ENCODE results near the gene ACOT11. TPM values are rescaled to one million over a fixed set of nuclear protein-coding genes. Genes with fewer than 3 reads are reported as not detected.

The ACOT11 gene
- total and polyA plus RNA-seq, 4 donors = 2.8 to 13.5 (median 7.9) TPM

- H3K36me3 ChIP-seq (ENCODE audit: control insufficient read depth in 4 of 4, insufficient read depth in 4 of 4, low read length in 4 of 4) = no peaks in the 10 kb centered on the region
- no peak for TF ChIP-seq CTCF (IDR thresholded peaks at IDR 0.05; ENCODE audit: control extremely low read depth, extremely low read depth)
- H3K9ac ChIP-seq (ENCODE audit: insufficient read depth in 1 of 2, low read length in 2 of 2) = no peak overlapping the region
- H3K4me1 ChIP-seq (ENCODE audit: control insufficient read depth in 5 of 5, insufficient read depth in 5 of 5, low read length in 5 of 5) = peaks cover 0 to 24% (median 10%) of the 10 kb centered on the region in 5 donors
- no peak overlapping the region for H3K4me3 ChIP-seq
- no peaks in the 10 kb centered on the region for H3K27me3 ChIP-seq (ENCODE audit: control insufficient read depth in 3 of 3, insufficient read depth in 3 of 3, low read length in 2 of 3)
- DNase-seq (peak in 2 of 3 donors; percentile 35 to 52), ATAC-seq (ENCODE audit: insufficient read depth, low FRiP score) (no peak)
- no peaks in the 10 kb centered on the region for H3K9me3 ChIP-seq (ENCODE audit: control insufficient read depth in 4 of 4, insufficient read depth in 3 of 4, low read length in 3 of 4)
- H3K27ac ChIP-seq (ENCODE audit: low read depth in 1 of 2, low read length in 1 of 2) = peak overlapping the region in 1 of 2 donors; percentile 18
- WGBS, 2 donors = 15 to 33% methylated on average over 11 to 12 of the region's 12 CpGs
Observed at GRCh38 chr1:54542962-54543539, 5.0 kb upstream of the ACOT11 start.

- Histone ChIP-seq H3K36me3 (ENCODE audit: control insufficient read depth in 4 of 4, insufficient read depth in 4 of 4, low read length in 4 of 4) (no peaks in the 10 kb centered on the region), H3K4me3 (no peak overlapping the region), H3K9ac (ENCODE audit: insufficient read depth in 1 of 2, low read length in 2 of 2) (no peak overlapping the region), H3K27me3 (ENCODE audit: control insufficient read depth in 3 of 3, insufficient read depth in 3 of 3, low read length in 2 of 3) (no peaks in the 10 kb centered on the region), H3K9me3 (ENCODE audit: control insufficient read depth in 4 of 4, insufficient read depth in 3 of 4, low read length in 3 of 4) (no peaks in the 10 kb centered on the region), H3K27ac (ENCODE audit: low read depth in 1 of 2, low read length in 1 of 2) (no peak overlapping the region), H3K4me1 (ENCODE audit: control insufficient read depth in 5 of 5, insufficient read depth in 5 of 5, low read length in 5 of 5) (peaks cover 0 to 33% (median 11%) of the 10 kb centered on the region in 5 donors)
- no peak for TF ChIP-seq CTCF (IDR thresholded peaks at IDR 0.05; ENCODE audit: control extremely low read depth, extremely low read depth)
- 84 to 86% methylated on average over 13 of the region's 13 CpGs for WGBS, 2 donors
- ATAC-seq (ENCODE audit: insufficient read depth, low FRiP score) (no peak), DNase-seq (no peak)
Observed at GRCh38 chr1:54543729-54544496, 4.1 kb upstream of the ACOT11 start.

GRCh38 chr1:54545916-54546635 lies 2.0 kb upstream of the ACOT11 start:
- H3K4me3 ChIP-seq = no peak overlapping the region
- ATAC-seq (ENCODE audit: insufficient read depth, low FRiP score) (no peak), DNase-seq (no peak)
- no peaks in the 10 kb centered on the region for H3K36me3 ChIP-seq (ENCODE audit: control insufficient read depth in 4 of 4, insufficient read depth in 4 of 4, low read length in 4 of 4)
- no peak overlapping the region for H3K9ac ChIP-seq (ENCODE audit: insufficient read depth in 1 of 2, low read length in 2 of 2)
- no peaks in the 10 kb centered on the region for H3K27me3 ChIP-seq (ENCODE audit: control insufficient read depth in 3 of 3, insufficient read depth in 3 of 3, low read length in 2 of 3)
- H3K4me1 ChIP-seq (ENCODE audit: control insufficient read depth in 5 of 5, insufficient read depth in 5 of 5, low read length in 5 of 5) = peaks cover 0 to 38% (median 11%) of the 10 kb centered on the region in 5 donors
- H3K27ac ChIP-seq (ENCODE audit: low read depth in 1 of 2, low read length in 1 of 2) = peak overlapping the region in 1 of 2 donors; percentile 90
- no peak for TF ChIP-seq CTCF (IDR thresholded peaks at IDR 0.05; ENCODE audit: control extremely low read depth, extremely low read depth)
- 85 to 88% methylated on average over 11 of the region's 11 CpGs for WGBS, 2 donors
- H3K9me3 ChIP-seq (ENCODE audit: control insufficient read depth in 4 of 4, insufficient read depth in 3 of 4, low read length in 3 of 4) = no peaks in the 10 kb centered on the region
